ENCODE results near the gene MAT2B. TPM values are rescaled to one million over a fixed set of nuclear protein-coding genes. Genes with fewer than 3 reads are reported as not detected.
A peak's percentile ranks its signal among the peaks of the same experiment; 100 is the strongest.

The MAT2B gene
- total RNA-seq (61.9 TPM), polyA plus RNA-seq (58.2 TPM)

DNA sequence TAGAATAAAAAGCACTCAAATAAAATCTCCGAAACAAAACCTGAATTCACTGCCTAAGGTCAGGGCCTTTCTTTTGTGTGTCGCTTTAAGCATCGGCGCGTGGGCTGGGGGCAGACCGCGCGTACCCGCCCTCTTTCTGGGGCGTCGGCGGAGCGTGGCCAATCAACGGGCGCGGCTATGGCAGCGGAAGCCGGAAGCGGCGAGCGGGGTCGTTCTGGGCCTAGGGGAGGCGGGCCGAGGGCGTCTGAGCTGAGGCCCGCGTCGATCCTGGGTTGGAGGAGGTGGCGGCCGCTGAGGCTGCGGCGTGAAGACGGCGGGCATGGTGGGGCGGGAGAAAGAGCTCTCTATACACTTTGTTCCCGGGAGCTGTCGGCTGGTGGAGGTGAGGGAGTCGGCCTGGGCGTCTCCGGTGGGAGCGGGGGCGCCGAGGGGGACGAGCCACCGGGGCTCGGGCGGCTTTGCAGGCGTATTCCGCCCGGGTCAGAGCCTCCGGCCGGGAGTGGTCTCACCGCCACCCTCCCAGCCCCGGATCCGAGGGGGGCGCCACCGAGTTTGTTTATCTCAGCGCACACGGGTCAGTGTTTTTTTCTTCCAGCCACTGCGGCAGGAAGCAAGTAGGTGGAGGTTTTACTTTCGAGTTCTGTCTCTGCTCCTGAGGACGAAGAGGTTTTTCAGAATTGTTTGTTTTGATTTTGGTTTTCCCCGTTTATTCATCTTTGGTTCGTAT lies at the start of gene MAT2B:
TSS of gene MAT2B (plus strand) at position 252 of the 727 bp plus-strand sequence. CDS start at position 320, 68 bp downstream.
- under 1% methylated on average over 64 of the region's 64 CpGs for WGBS
- Histone ChIP-seq H3K4me3 (ENCODE audit: low read depth, low read length) (peak within 1 kb of the TSS; percentile 80), H3K36me3 (ENCODE audit: insufficient read depth) (no peaks in the 10 kb centered on the region), H3K4me1 (ENCODE audit: insufficient read depth) (no peaks in the 10 kb centered on the region), H3K27ac (ENCODE audit: low read depth) (peak within 1 kb of the TSS; percentile 98)
- peak; percentile 87 for DNase-seq (ENCODE audit: extremely low spot score)

- Histone ChIP-seq H3K36me3 (ENCODE audit: insufficient read depth) (no peaks in the 10 kb centered on the region), H3K27ac (ENCODE audit: low read depth) (no peak overlapping the region)
- WGBS, result 66% methylated on average over 2 of the region's 2 CpGs
These were observed 49.3 kb upstream of the MAT2B start for GRCh38 chr5:163456029-163456589.

DNA sequence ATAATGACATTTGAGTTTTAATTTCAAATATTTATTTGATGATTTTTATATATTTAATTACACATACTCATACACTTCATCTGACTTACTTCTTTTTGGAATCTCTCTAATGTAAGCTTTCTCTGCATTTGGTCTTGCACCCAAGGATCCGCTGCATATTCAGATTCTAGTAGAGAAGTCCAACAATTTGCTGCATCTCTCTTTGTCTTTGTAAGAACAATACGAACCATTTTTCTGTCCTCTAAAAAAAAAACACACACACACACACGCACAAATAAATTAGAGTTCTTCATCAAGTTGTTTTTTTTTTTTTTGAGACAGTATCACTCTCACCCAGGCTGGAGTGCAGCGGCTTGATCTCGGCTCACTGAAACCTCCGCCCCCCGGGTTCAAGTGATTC lies 48.6 kb upstream of the MAT2B start:
- Histone ChIP-seq H3K36me3 (ENCODE audit: insufficient read depth) (no peaks in the 10 kb centered on the region), H3K27ac (ENCODE audit: low read depth) (no peak overlapping the region), H3K4me1 (ENCODE audit: insufficient read depth) (no peaks in the 10 kb centered on the region), H3K4me3 (ENCODE audit: low read depth, low read length) (no peak overlapping the region)
- DNase-seq (ENCODE audit: extremely low spot score), result no peak
- WGBS, result 96% methylated on average over 7 of the region's 7 CpGs

More at GRCh38 chr5:163456029-163456589, 49.3 kb upstream of the MAT2B start:
- DNase-seq (ENCODE audit: extremely low spot score), result no peak
- Histone ChIP-seq H3K4me3 (ENCODE audit: low read depth, low read length) (no peak overlapping the region), H3K4me1 (ENCODE audit: insufficient read depth) (no peaks in the 10 kb centered on the region)

DNA sequence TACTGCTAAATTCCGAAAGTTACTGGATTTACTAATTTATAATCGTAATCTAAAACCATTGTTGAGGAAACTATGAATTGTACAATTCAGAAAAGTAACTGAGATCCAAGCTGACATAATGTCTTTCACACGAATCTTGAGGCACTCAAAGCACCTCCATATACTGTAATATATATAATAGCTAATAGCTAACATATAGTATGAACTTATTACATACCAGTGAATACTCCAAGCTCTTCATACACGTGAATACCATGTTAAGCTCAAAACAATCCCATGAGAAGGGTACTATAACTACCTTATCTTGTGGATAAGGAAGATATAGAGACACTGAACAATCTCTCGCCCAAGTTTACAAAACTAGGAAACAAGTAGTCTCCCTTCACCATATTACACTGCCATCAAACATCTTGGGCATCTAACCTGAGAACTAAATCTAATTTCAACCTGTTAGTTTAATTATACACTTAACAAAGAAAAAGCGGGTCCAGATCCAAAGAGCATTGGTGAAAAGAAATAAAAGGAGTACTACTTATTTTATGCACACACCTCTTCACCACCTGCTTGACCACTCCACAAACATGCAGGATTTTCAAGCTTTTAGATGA lies 46.5 kb upstream of the MAT2B start:
- no peaks in the 10 kb centered on the region for H3K36me3 ChIP-seq (ENCODE audit: insufficient read depth)
- no peak overlapping the region for H3K27ac ChIP-seq (ENCODE audit: low read depth)
- WGBS, result 43% methylated on average over 6 of the region's 6 CpGs
- no peaks in the 10 kb centered on the region for H3K4me1 ChIP-seq (ENCODE audit: insufficient read depth)
- DNase-seq (ENCODE audit: extremely low spot score), result no peak
- peak overlapping the region; percentile 57 for H3K4me3 ChIP-seq (ENCODE audit: low read depth, low read length)

DNA sequence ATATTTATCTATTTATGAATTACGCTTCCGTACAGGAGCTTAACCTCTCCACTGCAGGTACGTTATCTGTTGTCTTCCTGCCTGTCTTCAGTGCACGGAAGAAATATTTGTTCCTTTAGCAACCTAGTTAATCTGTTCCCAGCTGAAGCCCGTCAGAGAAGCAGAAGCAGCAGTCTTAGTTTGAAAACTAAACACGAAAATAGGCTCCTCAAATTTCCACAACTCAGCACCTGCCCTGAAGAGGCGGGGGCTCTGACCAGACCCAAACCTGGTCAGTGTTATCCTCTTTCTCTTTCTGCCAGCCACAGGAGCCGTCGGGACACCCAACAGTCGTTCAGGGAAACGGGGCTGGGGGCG lies 46.0 kb upstream of the MAT2B start:
- Histone ChIP-seq H3K4me3 (ENCODE audit: low read depth, low read length) (peak overlapping the region; percentile 57), H3K4me1 (ENCODE audit: insufficient read depth) (no peaks in the 10 kb centered on the region), H3K36me3 (ENCODE audit: insufficient read depth) (no peaks in the 10 kb centered on the region), H3K27ac (ENCODE audit: low read depth) (peak overlapping the region; percentile 93)
- WGBS, result under 1% methylated on average over 12 of the region's 12 CpGs
- peak; percentile 1 for DNase-seq (ENCODE audit: extremely low spot score)

DNA sequence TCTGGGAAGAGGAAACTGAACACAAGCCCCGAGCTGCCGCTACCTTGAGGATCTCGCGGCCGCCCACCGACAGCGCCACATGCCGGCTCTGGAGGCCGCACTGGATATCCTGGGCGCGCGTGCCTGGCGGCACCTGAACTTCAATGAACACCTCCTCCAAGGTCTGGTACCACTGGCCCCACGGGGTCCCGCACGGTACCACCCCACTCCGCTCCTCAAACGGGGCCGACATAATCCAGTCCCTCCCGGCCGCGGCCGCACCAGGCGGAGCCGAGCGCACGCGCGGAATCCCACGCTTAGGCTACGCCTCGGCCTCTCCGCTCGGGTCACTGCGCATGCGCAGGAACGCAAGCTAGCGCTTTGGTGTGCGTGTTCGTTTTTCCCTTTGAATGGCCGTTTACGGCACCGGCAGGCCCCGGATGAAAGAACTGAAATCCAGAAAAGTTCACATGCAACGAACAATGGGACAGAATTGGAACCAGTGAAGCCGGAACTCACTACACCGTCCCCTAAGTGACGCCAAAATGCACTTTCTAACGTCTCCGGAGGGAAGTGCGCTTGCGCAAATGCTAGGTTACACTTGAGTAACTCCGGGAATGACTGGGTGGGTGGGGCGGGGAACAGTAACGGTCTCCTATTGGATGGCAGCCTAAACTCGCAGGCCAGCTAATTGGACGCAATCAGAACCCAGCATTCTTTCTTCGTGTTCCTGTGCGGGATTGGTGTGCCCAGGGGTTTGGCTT lies 45.4 kb upstream of the MAT2B start, which contains the start of gene NUDCD2:
TSS of gene NUDCD2 (minus strand) at position 284 of the 743 bp plus-strand sequence. CDS start at position 232, 52 bp downstream.
- H3K27ac ChIP-seq (ENCODE audit: low read depth), result peak within 1 kb of the TSS; percentile 93
- H3K4me3 ChIP-seq (ENCODE audit: low read depth, low read length), result peak within 1 kb of the TSS; percentile 57
- no peaks in the 10 kb centered on the region for H3K4me1 ChIP-seq (ENCODE audit: insufficient read depth)
- H3K36me3 ChIP-seq (ENCODE audit: insufficient read depth), result no peaks in the 10 kb centered on the region
- WGBS, result under 1% methylated on average over 59 of the region's 59 CpGs
- peak; percentile 98 for DNase-seq (ENCODE audit: extremely low spot score)

GRCh38 chr5:163460562-163461171 lies 44.8 kb upstream of the MAT2B start, which contains the start of gene HMMR:
HMMR (plus strand) TSS chr5:163460632; CDS start chr5:163460693, 61 bp downstream.
- under 1% methylated on average over 23 of the region's 23 CpGs for WGBS
- DNase-seq (ENCODE audit: extremely low spot score), result peak; percentile 15
- Histone ChIP-seq H3K36me3 (ENCODE audit: insufficient read depth) (no peaks in the 10 kb centered on the region), H3K4me1 (ENCODE audit: insufficient read depth) (no peaks in the 10 kb centered on the region), H3K27ac (ENCODE audit: low read depth) (peak within 1 kb of the TSS; percentile 93), H3K4me3 (ENCODE audit: low read depth, low read length) (peak within 1 kb of the TSS; percentile 57)

- no peaks in the 10 kb centered on the region for H3K36me3 ChIP-seq (ENCODE audit: insufficient read depth)
- no peak overlapping the region for H3K4me3 ChIP-seq (ENCODE audit: low read depth, low read length)
- H3K4me1 ChIP-seq (ENCODE audit: insufficient read depth), result no peaks in the 10 kb centered on the region
- H3K27ac ChIP-seq (ENCODE audit: low read depth), result no peak overlapping the region
- no peak for DNase-seq (ENCODE audit: extremely low spot score)
These were observed 42.4 kb upstream of the MAT2B start for GRCh38 chr5:163463063-163463435.

DNA sequence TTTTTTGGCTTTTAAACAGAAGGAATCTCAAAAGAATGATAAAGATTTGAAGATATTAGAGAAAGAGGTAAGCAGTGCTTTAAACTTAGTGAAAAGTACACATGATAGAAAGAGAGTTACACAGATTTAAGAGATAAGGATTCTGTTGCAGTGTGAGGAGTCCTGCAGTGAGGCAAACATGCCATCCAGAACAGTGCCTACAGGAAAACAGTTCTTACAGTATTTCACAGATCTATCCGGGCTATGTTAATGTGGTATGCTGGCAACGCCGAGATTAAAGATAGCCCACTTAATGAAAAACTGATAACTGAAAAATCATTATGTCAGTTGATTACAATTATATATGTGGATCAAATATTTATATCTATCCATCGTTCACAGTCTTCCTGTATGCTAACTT lies 37.7 kb upstream of the MAT2B start:
- Histone ChIP-seq H3K36me3 (ENCODE audit: insufficient read depth) (no peaks in the 10 kb centered on the region), H3K27ac (ENCODE audit: low read depth) (no peak overlapping the region), H3K4me3 (ENCODE audit: low read depth, low read length) (no peak overlapping the region), H3K4me1 (ENCODE audit: insufficient read depth) (no peaks in the 10 kb centered on the region)
- 44% methylated on average over 4 of the region's 4 CpGs for WGBS
- no peak for DNase-seq (ENCODE audit: extremely low spot score)

GRCh38 chr5:163473635-163474243 lies 31.7 kb upstream of the MAT2B start:
- no peak overlapping the region for H3K4me3 ChIP-seq (ENCODE audit: low read depth, low read length)
- DNase-seq (ENCODE audit: extremely low spot score), result no peak
- 95% methylated on average over 3 of the region's 3 CpGs for WGBS
- no peaks in the 10 kb centered on the region for H3K36me3 ChIP-seq (ENCODE audit: insufficient read depth)
- no peak overlapping the region for H3K27ac ChIP-seq (ENCODE audit: low read depth)
- no peaks in the 10 kb centered on the region for H3K4me1 ChIP-seq (ENCODE audit: insufficient read depth)

DNA sequence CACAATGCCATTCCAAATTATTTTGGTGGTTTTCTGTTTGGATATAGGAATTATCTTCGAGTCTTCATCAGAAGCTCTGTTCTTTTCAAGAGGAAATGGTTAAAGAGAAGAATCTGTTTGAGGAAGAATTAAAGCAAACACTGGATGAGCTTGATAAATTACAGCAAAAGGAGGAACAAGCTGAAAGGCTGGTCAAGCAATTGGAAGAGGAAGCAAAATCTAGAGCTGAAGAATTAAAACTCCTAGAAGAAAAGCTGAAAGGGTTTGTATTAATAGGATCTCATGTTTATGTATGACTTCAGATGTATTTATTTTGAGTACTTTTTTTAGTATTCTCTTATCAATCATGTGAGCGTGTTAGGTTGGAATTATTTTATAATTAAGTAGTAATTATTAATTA lies 30.0 kb upstream of the MAT2B start:
- DNase-seq (ENCODE audit: extremely low spot score), result no peak
- Histone ChIP-seq H3K4me1 (ENCODE audit: insufficient read depth) (no peaks in the 10 kb centered on the region), H3K27ac (ENCODE audit: low read depth) (no peak overlapping the region), H3K4me3 (ENCODE audit: low read depth, low read length) (no peak overlapping the region), H3K36me3 (ENCODE audit: insufficient read depth) (no peaks in the 10 kb centered on the region)
- WGBS, result 93% methylated on average over 2 of the region's 2 CpGs

DNA sequence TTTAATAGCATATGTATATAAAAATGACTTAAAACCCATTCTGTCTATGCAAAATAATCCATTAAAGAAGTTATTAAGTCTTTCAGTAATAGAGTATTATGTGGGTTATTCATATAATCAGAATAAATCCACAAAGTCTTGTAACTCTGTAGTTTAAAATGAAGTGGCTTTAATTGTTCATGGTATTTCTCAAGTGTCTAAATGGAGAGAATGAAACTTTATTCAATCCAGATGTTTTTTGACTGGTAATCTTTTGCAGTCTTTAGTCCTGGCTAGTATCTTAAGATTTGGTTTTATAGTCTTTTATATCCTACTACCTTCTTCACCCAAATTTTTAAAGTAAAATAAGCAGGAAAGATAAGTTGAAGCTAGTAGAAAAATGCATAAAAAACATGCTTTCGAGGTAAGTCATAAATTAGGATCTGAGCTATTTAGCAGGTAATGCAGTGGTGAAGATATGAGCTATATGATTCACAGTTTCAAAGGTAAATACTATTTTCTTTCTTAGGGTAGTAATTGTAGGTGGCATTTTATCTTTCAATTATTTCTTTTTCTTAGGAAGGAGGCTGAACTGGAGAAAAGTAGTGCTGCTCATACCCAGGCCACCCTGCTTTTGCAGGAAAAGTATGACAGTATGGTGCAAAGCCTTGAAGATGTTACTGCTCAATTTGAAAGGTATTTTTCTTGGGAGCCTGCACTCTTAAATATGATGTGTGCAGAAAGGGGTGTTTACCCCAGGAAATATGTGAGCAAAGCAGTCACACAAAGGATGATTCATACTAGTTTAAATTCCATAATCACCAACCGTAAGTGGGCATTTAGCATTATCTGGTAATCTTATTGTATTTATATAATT lies 27.1 kb upstream of the MAT2B start:
- 52% methylated on average over 2 of the region's 2 CpGs for WGBS
- Histone ChIP-seq H3K27ac (ENCODE audit: low read depth) (no peak overlapping the region), H3K4me3 (ENCODE audit: low read depth, low read length) (no peak overlapping the region), H3K4me1 (ENCODE audit: insufficient read depth) (no peaks in the 10 kb centered on the region), H3K36me3 (ENCODE audit: insufficient read depth) (no peaks in the 10 kb centered on the region)
- no peak for DNase-seq (ENCODE audit: extremely low spot score)
